ENCODE data around the gene ACOT11. TPM values are rescaled to one million over a fixed set of nuclear protein-coding genes. Genes with fewer than 3 reads are reported as not detected.
"Not testable (repeated sequence)": the region's sequence is repeated elsewhere in the genome, so short reads cannot be mapped to it uniquely, and the experiment has no call there.

The ACOT11 gene
- total and polyA plus RNA-seq, 7 experiments from 2014 or later: 0.06 to 2.3 (median 0.87) TPM; not detected in 1

- no peaks in the 10 kb centered on the region for H3K4me1 ChIP-seq (ENCODE audit: control insufficient read depth in 2 of 2, insufficient read depth in 2 of 2, low read length in 2 of 2)
- Mint-ChIP-seq H3K9me3 (no peaks in the 10 kb centered on the region), H3K4me3 (no peak overlapping the region), H3K36me3 (no peaks in the 10 kb centered on the region), H3K27ac (no peak overlapping the region), H3K4me1 (peaks cover 0 to 3% (median 0%) of the 10 kb centered on the region in 7 donors), H3K27me3 (peaks cover 0 to 22% (median under 1%) of the 10 kb centered on the region in 5 donors)
- ATAC-seq: no peak
- H3K27me3 ChIP-seq (ENCODE audit: control insufficient read depth in 2 of 2, insufficient read depth in 2 of 2, low read length in 2 of 2): no peaks in the 10 kb centered on the region
- H3K4me3 ChIP-seq (ENCODE audit: low read length): no peak overlapping the region
- ChIA-PET CTCF (no interaction called here), POLR2A (no interaction called here)
- intact Hi-C loops (cut with micrococcal nuclease): no loop called here
- H3K36me3 ChIP-seq (ENCODE audit: control insufficient read depth in 2 of 3, insufficient read depth in 3 of 3, low read length in 3 of 3): no peaks in the 10 kb centered on the region
- no peaks in the 10 kb centered on the region for H3K9me3 ChIP-seq (ENCODE audit: control insufficient read depth in 2 of 3, low read length in 3 of 3)
- DNase-seq: no peak
- no peak overlapping the region for H3K27ac ChIP-seq (ENCODE audit: low read depth, low read length)
Observed at GRCh38 chr1:54532033-54532432, 16.0 kb upstream of the ACOT11 start.

- CTCF ChIA-PET; H3K27me3 ChIP-seq (ENCODE audit: control insufficient read depth in 2 of 2, insufficient read depth in 2 of 2, low read length in 2 of 2); intact Hi-C loops (cut with micrococcal nuclease); POLR2A ChIA-PET; H3K4me1 ChIP-seq (ENCODE audit: control insufficient read depth in 2 of 2, insufficient read depth in 2 of 2, low read length in 2 of 2); H3K27ac Mint-ChIP-seq; DNase-seq; H3K36me3 Mint-ChIP-seq; ATAC-seq; H3K9me3 Mint-ChIP-seq; H3K4me3 Mint-ChIP-seq; H3K4me3 ChIP-seq (ENCODE audit: low read length); H3K27ac ChIP-seq (ENCODE audit: low read depth, low read length); H3K9me3 ChIP-seq (ENCODE audit: control insufficient read depth in 2 of 3, low read length in 3 of 3); H3K36me3 ChIP-seq (ENCODE audit: control insufficient read depth in 2 of 3, insufficient read depth in 3 of 3, low read length in 3 of 3): not testable (repeated sequence)
- Mint-ChIP-seq H3K27me3 (peaks cover 0 to 30% (median 5%) of the 10 kb centered on the region in 5 donors), H3K4me1 (peaks cover 3 to 10% (median 6%) of the 10 kb centered on the region in 7 donors)
Observed at GRCh38 chr1:54536656-54537055, 11.4 kb upstream of the ACOT11 start.

DNA sequence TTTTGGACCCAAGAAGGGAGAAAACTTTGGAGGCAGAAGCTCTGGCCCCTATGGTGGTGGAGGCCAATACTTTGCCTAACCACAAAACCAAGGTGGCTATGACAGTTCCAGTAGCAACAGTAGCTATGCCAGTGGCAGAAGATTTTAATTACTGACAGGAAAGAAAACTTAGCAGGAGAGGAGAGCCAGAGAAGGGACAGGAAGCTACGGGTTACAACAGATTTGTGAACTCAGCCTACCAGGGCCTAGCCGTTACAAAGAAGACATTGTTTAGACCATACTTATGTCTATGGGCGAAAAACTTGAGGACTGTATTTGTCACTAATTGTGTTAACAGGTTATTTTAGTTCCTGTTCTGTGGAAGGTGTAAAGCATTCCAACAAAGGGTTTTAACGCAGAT, 10.4 kb upstream of the ACOT11 start:
- Histone ChIP-seq H3K9me3 (ENCODE audit: control insufficient read depth in 2 of 3, low read length in 3 of 3) (no peaks in the 10 kb centered on the region), H3K27ac (ENCODE audit: low read depth, low read length) (no peak overlapping the region), H3K36me3 (ENCODE audit: control insufficient read depth in 2 of 3, insufficient read depth in 3 of 3, low read length in 3 of 3) (no peaks in the 10 kb centered on the region), H3K4me1 (ENCODE audit: control insufficient read depth in 2 of 2, insufficient read depth in 2 of 2, low read length in 2 of 2) (peaks cover 0 to 6% of the 10 kb centered on the region in 2 donors), H3K4me3 (ENCODE audit: low read length) (no peak overlapping the region), H3K27me3 (ENCODE audit: control insufficient read depth in 2 of 2, insufficient read depth in 2 of 2, low read length in 2 of 2) (no peaks in the 10 kb centered on the region)
- intact Hi-C loops (cut with micrococcal nuclease): no loop called here
- POLR2A ChIA-PET: interaction anchor here (0.7 kb wide), 1 partner anchor 155 kb away, joined by 4 read pairs; no protein-coding TSS in a partner anchor
- no peaks in the 10 kb centered on the region for H3K9me3 Mint-ChIP-seq
- peaks cover 6 to 15% (median 11%) of the 10 kb centered on the region in 7 donors for H3K4me1 Mint-ChIP-seq
- no peak overlapping the region for H3K4me3 Mint-ChIP-seq
- DNase-seq (no peak), ATAC-seq (no peak)
- H3K27me3 Mint-ChIP-seq: peaks cover 0 to 31% (median 5%) of the 10 kb centered on the region in 5 donors
- CTCF ChIA-PET: no interaction called here
- H3K36me3 Mint-ChIP-seq: no peaks in the 10 kb centered on the region
- H3K27ac Mint-ChIP-seq: no peak overlapping the region

GRCh38 chr1:54538538-54538937, 9.5 kb upstream of the ACOT11 start:
- Histone ChIP-seq H3K27me3 (ENCODE audit: control insufficient read depth in 2 of 2, insufficient read depth in 2 of 2, low read length in 2 of 2) (no peaks in the 10 kb centered on the region), H3K27ac (ENCODE audit: low read depth, low read length) (no peak overlapping the region), H3K36me3 (ENCODE audit: control insufficient read depth in 2 of 3, insufficient read depth in 3 of 3, low read length in 3 of 3) (no peaks in the 10 kb centered on the region), H3K4me1 (ENCODE audit: control insufficient read depth in 2 of 2, insufficient read depth in 2 of 2, low read length in 2 of 2) (peaks cover 0 to 6% of the 10 kb centered on the region in 2 donors), H3K4me3 (ENCODE audit: low read length) (no peak overlapping the region), H3K9me3 (ENCODE audit: control insufficient read depth in 2 of 3, low read length in 3 of 3) (no peaks in the 10 kb centered on the region)
- Mint-ChIP-seq H3K4me3 (no peak overlapping the region), H3K27ac (no peak overlapping the region), H3K36me3 (no peaks in the 10 kb centered on the region), H3K27me3 (peaks cover 0 to 38% (median 5%) of the 10 kb centered on the region in 5 donors), H3K9me3 (no peaks in the 10 kb centered on the region), H3K4me1 (peaks cover 12 to 20% (median 19%) of the 10 kb centered on the region in 7 donors)
- POLR2A ChIA-PET: no interaction called here
- CTCF ChIA-PET: no interaction called here
- ATAC-seq (no peak), DNase-seq (no peak)
- intact Hi-C loops (cut with micrococcal nuclease): no loop called here

GRCh38 chr1:54540582-54541295, 7.3 kb upstream of the ACOT11 start:
- Histone ChIP-seq H3K27me3 (ENCODE audit: control insufficient read depth in 2 of 2, insufficient read depth in 2 of 2, low read length in 2 of 2) (no peaks in the 10 kb centered on the region), H3K27ac (ENCODE audit: low read depth, low read length) (no peak overlapping the region), H3K4me3 (ENCODE audit: low read length) (no peak overlapping the region), H3K9me3 (ENCODE audit: control insufficient read depth in 2 of 3, low read length in 3 of 3) (no peaks in the 10 kb centered on the region), H3K4me1 (ENCODE audit: control insufficient read depth in 2 of 2, insufficient read depth in 2 of 2, low read length in 2 of 2) (peaks cover 0 to 6% of the 10 kb centered on the region in 2 donors), H3K36me3 (ENCODE audit: control insufficient read depth in 2 of 3, insufficient read depth in 3 of 3, low read length in 3 of 3) (no peaks in the 10 kb centered on the region)
- ChIA-PET POLR2A (no interaction called here), CTCF (no interaction called here)
- no peak for DNase-seq
- H3K27me3 Mint-ChIP-seq: peaks cover 0 to 34% (median 3%) of the 10 kb centered on the region in 5 donors
- peaks cover 12 to 22% (median 19%) of the 10 kb centered on the region in 7 donors for H3K4me1 Mint-ChIP-seq
- no peaks in the 10 kb centered on the region for H3K9me3 Mint-ChIP-seq
- H3K4me3 Mint-ChIP-seq: peak overlapping the region; percentile 27 to 87 (median 50)
- no peak for ATAC-seq
- intact Hi-C loops (cut with micrococcal nuclease): loop anchor here in 1 of 2 donors (5.0 kb wide), 1 partner anchor 133 kb away; the partner anchor contains the start of gene SSBP3
- no peak overlapping the region for H3K27ac Mint-ChIP-seq
- H3K36me3 Mint-ChIP-seq: no peaks in the 10 kb centered on the region

DNA sequence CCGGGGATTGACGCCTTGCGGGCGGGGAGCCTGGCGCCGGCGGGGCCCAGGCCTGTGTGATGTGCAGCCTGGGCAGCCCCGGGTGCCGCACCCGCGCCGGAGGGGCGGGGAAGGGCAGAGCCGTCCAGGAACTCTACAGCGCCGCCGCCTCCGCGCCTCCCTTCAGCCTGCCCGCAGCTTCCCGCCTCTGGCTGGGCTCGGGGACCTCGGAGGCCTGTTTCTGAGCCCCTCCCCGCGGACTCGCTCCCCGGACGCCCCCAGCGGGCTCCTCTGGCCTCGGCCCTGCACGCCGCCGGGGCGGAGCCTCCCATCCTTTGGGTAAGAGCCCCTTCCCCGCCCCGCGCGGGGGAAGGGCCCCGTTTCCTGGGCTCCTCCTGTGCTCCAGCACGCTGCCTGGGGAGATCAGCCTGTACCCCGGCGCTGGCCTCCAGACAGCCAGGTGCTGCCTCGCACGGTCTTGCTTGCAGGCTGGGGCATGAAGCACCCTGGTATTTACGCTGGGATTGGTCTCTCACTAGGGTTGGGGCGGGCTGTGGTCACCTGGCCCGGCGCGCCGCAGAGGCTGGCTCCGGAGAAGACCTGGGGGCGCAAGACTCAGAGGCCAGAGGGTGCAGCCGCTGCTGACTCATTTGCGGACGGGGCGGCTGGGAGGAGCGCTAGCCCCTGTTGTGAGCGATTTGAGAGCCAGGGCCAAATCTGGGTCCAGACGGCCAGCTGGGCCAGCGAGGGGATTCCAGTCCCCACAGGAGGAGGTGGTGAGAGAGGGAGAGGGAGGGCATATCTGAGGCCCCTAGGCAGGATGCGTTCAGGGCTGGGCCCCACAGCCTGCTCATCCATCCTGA, 5.7 kb upstream of the ACOT11 start:
- Histone ChIP-seq H3K9me3 (ENCODE audit: control insufficient read depth in 2 of 3, low read length in 3 of 3) (no peaks in the 10 kb centered on the region), H3K4me3 (ENCODE audit: low read length) (peak overlapping the region; percentile 54), H3K27ac (ENCODE audit: low read depth, low read length) (no peak overlapping the region), H3K4me1 (ENCODE audit: control insufficient read depth in 2 of 2, insufficient read depth in 2 of 2, low read length in 2 of 2) (peaks cover 0 to 6% of the 10 kb centered on the region in 2 donors), H3K27me3 (ENCODE audit: control insufficient read depth in 2 of 2, insufficient read depth in 2 of 2, low read length in 2 of 2) (no peaks in the 10 kb centered on the region), H3K36me3 (ENCODE audit: control insufficient read depth in 2 of 3, insufficient read depth in 3 of 3, low read length in 3 of 3) (no peaks in the 10 kb centered on the region)
- intact Hi-C loops (cut with micrococcal nuclease): loop anchor here (2.0 to 5.0 kb wide), 3 partner anchors 44 to 136 kb away; partner anchors contain the start of gene SSBP3 (in 2 of the 2)
- H3K9me3 Mint-ChIP-seq: no peaks in the 10 kb centered on the region
- peak overlapping the region in 6 of 9 donors; percentile 15 to 92 (median 58) for H3K27ac Mint-ChIP-seq
- no peaks in the 10 kb centered on the region for H3K36me3 Mint-ChIP-seq
- POLR2A ChIA-PET: no interaction called here
- peak overlapping the region; percentile 66 to 87 (median 82) for H3K4me3 Mint-ChIP-seq
- DNase-seq (peak; percentile 26 to 72 (median 44)), ATAC-seq (peak; percentile 90)
- CTCF ChIA-PET: no interaction called here
- H3K27me3 Mint-ChIP-seq: peaks cover 0 to 27% (median 0%) of the 10 kb centered on the region in 5 donors
- peaks cover 12 to 22% (median 20%) of the 10 kb centered on the region in 7 donors for H3K4me1 Mint-ChIP-seq

All from naive thymus-derived CD4-positive, alpha-beta T cell (primary cell).